ENCODE results near the gene SCP2. TPM values are rescaled to one million over a fixed set of nuclear protein-coding genes. Genes with fewer than 3 reads are reported as not detected.

The SCP2 gene
- total RNA-seq, 1 experiment from 2014 or later, result 252 TPM

DNA sequence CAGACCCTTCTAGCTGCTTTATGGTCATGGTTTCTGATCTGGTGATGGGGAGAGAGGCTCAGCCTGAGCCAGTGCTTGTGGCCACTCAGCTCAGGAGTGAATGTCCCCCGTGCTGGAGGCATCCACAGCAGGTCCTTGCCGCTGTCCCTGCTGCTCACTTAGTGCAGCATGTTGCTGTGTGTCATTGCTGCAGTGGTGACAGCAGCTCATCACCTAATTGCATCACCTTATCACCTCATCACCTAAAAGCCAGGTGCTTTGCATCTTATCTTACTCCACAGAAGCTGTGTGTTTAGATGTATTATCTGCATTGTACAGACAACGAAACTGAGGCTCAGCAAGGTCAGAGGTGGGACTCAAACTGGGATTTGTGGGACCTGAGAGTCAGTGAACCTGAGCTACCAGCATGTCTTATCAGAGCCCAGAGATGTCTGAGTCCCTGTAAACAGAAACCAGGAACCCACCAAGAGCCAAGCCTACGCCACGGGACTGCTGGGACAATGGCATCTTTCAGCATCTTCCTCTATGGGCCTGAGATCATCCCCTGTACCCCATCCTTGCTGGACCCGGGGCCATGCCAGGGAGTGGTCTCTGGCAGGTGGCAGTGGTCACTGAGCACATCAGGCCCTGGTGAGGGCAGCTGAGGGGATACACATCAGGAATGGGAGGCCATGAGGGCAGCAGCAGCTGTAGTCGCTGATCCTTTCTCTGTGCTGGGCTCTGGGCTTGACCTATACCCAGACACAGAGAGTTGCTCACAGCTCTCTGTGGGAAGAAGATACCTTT, 141.4 kb downstream of the SCP2 start:
- DNase-seq (ENCODE audit: low spot score), result no peak

DNA sequence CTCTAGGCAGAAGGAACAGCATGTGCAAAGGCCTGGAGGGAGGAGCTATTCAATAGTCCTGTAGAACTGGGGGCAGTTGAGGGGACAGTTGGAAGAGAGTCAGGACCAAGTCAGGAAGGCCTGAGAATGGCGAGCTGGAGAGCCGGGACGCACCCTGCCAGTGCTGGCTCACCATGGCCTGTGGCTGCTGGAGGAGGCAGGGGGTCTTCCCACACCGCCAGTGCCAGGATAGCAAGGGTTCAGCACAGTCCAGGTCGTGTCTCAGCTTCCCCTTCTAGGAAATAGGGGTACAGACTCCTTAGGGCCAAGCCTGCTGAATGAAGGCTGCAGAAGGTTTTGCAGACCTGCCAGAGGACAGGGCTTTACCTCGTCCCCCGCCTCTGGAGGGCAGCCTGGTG, 142.2 kb downstream of the SCP2 start:
- DNase-seq (ENCODE audit: low spot score), result no peak

GRCh38 chr1:53069663-53070327, 142.7 kb downstream of the SCP2 start:
- DNase-seq (ENCODE audit: low spot score), result no peak

- DNase-seq (ENCODE audit: low spot score), result no peak
These were observed 143.5 kb downstream of the SCP2 start for GRCh38 chr1:53070621-53071020.

GRCh38 chr1:53071167-53071865, 144.2 kb downstream of the SCP2 start:
- no peak for DNase-seq (ENCODE audit: low spot score)

- DNase-seq (ENCODE audit: low spot score), result no peak
These were observed 144.8 kb downstream of the SCP2 start for GRCh38 chr1:53071915-53072314.

DNA sequence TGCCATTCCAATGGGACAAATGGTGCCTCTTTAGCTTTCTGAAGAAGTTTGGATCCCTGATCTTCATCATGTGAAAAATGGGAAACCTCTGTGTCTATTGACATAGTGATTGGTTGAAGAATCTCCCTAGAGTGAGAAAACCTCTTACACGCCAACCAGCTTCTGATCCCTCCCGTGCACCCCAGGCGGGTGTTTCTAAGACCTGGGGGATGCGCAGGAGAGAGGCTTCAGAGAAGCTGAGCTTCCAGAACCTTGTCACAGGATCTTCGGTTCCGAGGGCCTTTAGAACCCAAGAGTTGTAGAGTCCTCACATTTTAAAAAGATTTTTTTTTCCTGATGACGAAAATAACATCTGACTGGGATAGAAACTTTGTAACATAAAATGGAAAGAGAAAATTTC, 146.2 kb downstream of the SCP2 start:
- no peak for DNase-seq (ENCODE audit: low spot score)

DNA sequence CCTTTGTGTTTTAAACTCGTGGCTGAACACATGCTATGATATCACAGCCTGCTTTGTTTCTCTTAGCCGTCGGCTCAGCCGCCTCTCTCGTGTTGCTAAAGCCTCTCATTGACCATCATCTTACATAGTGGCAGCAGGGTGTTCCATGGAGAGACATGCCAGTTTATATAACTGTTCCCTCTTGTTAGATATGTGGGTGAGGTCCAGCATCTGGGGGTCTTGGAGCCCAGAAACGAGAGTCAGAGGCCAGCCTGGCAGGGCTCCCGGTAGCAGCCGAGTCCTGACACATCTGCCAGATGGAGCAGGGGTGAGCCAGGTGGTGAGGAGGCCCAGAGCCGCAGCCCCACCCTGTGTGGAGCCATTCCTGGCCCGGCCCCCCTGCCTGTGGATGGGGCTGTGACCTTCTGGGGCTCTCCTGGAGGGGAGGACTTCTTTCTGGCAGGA, 146.8 kb downstream of the SCP2 start:
- DNase-seq (ENCODE audit: low spot score), result no peak

DNA sequence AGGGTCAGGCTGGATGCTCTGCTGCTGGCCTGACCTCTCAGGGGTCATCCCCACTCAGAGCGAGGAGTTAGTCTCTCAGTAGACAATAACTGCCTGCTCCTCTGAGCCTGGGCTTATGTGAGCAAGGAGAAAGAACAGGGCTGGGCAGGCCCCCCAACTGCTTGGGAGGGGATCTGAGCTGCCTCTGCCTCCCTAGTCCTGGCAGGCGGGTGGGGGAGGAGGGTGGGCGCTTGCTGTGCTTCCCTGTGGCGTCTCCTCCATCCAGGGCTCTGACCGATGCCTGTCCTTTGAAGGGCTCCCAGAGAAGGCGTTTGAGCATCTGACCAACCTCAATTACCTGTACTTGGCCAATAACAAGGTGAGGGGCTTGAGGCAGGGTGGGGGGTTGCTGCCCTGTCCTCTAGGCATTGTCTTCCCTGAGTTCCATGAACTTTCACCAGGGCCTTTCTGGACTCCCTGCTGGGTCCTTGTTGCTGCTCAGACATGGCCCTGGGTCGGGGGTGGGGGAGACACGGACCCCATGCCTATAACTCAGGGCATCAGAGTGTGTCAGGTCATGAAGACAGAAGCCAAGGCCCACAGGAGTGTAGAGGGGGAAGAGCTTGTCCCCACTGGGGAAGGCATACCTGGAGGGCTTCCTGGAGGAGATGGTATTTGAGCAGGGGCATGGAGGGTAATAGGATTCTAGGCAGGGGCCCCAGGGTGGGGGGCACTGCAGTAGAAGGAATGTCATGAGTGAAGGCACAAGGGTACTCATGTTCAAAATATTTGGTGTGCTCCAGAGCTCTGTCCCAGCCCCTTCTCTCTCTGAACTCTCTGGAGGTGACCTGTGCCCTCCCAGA, 147.5 kb downstream of the SCP2 start:
- DNase-seq (ENCODE audit: low spot score), result no peak

- DNase-seq (ENCODE audit: low spot score), result no peak
These were observed 148.1 kb downstream of the SCP2 start for GRCh38 chr1:53075206-53075605.

- no peak for DNase-seq (ENCODE audit: low spot score)
These were observed 148.7 kb downstream of the SCP2 start for GRCh38 chr1:53075761-53076163.

DNA sequence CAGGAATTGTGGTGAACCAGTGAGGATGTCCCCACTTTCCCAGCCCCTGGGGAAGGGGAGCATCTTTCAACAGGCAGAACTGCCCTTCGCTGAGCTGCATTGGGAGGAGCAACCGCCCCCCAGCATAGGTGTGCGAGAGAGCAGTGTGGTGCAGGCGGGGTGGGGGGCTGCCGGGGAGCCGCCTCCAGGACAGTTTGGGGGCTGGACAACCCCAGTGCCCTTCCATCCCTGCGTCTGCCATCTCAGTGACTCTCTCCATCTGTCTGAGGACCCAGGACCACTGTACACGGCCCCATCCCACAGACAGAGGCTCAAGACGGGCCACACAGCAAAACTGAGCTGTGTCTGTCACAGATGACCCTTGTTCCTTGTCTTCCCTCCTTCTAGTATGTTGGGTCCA, 149.1 kb downstream of the SCP2 start:
- no peak for DNase-seq (ENCODE audit: low spot score)

DNA sequence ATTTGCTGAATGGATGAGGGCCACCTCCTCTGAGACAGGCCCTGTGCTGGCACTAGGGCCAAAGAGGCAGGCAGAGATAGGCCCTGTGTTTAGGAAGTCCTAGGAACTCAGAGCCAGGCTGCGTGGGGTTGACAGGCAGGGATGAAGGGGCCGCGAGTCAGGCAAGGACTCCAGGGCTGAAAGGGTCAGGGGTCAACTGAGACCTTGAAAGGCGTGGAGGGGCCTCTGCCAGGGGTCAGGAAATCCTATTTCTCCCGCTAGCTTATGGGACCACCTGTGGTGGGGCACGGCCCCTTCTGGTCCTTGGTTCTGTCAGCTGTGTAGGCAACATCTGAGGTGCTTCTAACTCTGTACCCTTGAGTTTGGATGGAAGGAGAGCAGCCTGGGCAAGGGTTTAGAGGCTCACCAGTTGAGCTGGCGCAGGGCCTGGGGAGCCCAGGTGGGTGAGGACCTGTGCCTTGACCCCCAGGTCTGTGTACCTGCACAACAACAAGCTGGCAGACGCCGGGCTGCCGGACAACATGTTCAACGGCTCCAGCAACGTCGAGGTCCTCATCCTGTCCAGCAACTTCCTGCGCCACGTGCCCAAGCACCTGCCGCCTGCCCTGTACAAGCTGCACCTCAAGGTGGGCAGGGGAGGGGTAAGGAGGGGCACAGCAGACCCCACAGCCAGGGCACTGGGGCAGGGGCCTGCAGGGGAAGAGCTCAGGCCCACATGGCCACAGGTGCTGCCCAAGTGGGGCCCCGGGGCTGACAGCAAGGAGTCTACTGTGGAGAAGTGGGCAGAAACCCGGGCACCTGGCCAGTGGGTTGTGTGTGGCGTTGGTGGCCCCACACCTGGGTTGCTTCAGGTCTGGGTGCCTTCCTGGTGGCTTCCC, 149.9 kb downstream of the SCP2 start:
- no peak for DNase-seq (ENCODE audit: low spot score)

DNA sequence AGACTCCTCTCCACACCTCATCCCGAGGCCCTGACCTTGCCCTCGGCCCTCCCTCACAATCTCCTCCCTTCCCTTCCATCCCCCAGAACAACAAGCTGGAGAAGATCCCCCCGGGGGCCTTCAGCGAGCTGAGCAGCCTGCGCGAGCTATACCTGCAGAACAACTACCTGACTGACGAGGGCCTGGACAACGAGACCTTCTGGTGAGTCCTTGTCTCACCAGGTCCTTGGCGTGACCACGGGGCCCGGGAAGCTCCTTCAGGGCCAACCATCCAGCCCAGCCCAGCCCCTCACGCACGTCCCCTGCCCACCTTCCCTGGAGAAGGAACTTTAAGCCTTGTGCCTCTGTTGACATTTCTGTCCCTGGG, 150.5 kb downstream of the SCP2 start:
- DNase-seq (ENCODE audit: low spot score), result no peak

DNA sequence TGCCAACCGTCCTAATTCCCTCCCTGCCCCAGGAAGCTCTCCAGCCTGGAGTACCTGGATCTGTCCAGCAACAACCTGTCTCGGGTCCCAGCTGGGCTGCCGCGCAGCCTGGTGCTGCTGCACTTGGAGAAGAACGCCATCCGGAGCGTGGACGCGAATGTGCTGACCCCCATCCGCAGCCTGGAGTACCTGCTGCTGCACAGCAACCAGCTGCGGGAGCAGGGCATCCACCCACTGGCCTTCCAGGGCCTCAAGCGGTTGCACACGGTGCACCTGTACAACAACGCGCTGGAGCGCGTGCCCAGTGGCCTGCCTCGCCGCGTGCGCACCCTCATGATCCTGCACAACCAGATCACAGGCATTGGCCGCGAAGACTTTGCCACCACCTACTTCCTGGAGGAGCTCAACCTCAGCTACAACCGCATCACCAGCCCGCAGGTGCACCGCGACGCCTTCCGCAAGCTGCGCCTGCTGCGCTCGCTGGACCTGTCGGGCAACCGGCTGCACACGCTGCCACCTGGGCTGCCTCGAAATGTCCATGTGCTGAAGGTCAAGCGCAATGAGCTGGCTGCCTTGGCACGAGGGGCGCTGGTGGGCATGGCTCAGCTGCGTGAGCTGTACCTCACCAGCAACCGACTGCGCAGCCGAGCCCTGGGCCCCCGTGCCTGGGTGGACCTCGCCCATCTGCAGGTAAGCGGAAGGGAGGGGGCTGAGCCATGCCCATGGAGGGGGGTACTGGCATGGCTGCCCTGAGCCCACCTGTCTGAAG, 151.4 kb downstream of the SCP2 start:
- no peak for DNase-seq (ENCODE audit: low spot score)

DNA sequence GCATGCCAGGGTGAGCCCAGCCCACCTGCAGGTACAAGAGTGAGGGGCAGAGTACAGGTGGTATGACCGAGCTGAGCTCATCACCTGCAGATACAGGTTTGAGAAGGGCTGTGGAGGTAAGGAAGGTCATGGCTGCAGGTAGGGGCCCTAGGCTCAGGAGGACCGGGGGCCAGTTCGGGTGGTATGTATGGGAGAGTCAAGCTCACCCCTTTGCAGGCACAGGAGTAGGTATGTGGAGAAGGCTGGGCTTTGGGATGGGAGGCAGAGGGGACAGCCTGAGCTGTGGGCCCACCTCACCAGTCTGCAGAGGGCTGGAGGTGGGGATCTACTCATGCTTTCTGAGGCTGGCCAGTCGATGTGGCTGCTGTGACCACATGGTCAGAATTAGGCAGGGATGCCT, 152.2 kb downstream of the SCP2 start:
- no peak for DNase-seq (ENCODE audit: low spot score)

- no peak for DNase-seq (ENCODE audit: low spot score)
These were observed 153.0 kb downstream of the SCP2 start for GRCh38 chr1:53080041-53080440.

DNA sequence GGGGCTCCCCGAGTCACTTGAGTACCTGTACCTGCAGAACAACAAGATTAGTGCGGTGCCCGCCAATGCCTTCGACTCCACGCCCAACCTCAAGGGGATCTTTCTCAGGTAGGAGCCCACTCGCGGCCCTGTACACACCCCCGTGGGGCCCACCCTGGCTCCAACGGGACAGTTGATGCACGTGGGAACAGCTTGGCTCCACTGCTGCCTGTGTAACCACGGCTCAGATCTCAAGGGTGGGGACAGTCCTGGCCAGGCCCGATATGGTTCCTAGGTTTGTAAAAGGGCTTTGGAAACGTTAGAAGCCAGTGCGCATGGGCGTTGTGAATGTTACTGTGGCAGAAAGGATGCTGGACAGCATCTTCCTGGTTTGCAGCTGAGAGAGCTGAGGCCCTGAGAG, 153.7 kb downstream of the SCP2 start:
- no peak for DNase-seq (ENCODE audit: low spot score)

DNA sequence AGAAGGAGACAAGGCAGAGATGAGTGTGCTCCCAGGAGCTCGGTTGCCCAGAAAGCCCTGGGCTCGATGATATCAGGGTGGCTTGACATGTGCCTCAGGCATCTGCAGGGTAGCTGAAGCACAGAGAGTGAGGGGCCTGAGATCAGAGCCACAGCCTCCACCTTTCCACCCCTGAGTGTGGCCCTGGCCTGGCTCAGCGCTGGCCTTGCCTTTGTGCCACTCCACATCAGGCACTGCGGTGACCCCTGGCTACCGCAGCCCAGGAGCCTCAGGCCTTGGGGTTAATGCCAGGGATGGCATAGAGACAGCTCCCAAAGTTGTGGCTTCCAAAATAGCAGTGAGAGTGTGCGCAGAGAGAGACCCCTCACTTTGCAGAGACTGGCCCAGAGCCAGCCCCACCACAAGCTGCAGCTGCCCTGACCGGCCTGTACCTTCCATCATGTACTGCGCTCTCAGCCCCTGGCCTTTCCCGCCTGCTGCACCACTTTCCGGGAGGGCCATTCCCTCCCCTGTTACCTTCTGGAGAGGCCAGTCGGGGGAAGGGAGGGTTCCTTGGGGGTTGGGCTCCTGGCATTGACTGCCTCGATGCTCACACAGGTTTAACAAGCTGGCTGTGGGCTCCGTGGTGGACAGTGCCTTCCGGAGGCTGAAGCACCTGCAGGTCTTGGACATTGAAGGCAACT, 154.4 kb downstream of the SCP2 start:
- DNase-seq (ENCODE audit: low spot score), result no peak
